ENCODE results near the gene COL4A1. TPM values are rescaled to one million over a fixed set of nuclear protein-coding genes. Genes with fewer than 3 reads are reported as not detected.

COL4A1 gene
- total and polyA plus RNA-seq, 2 of the 13 experiments (the other 11 are each of a cell fraction or from before 2014, with no cell fraction given) = not detected

GRCh38 chr13:110317496-110318195 lies 10.7 kb upstream of the COL4A1 start:
- in situ Hi-C loops (cut with HindIII; ENCODE audit: extremely low pct_ligation_motif_present, low pct_unique_long_range_greater_than_20kb) = no loop called here

More at GRCh38 chr13:110317496-110318195, 10.7 kb upstream of the COL4A1 start:
- no peaks in the 10 kb centered on the region for H3K9me3 ChIP-seq (ENCODE audit: low read length)
- no peak overlapping the region for H3K4me3 ChIP-seq (replicated peaks in 1 of 3; ENCODE audit: insufficient read depth in 1 of 3, low read depth in 2 of 3, low read length in 3 of 3)
- FAIRE-seq (no peak), ATAC-seq (no peak), DNase-seq (ENCODE audit: low spot score) (no peak)
- H3K4me2 ChIP-seq (ENCODE audit: low read depth, low read length) = no peak overlapping the region
- H4K20me1 ChIP-seq (ENCODE audit: insufficient read depth, low read length) = no peaks in the 10 kb centered on the region
- TF ChIP-seq ZNF850 (CRISPR knock-in tag; conservative IDR thresholded peaks at IDR 0.05) = no peak
- no peak for TF ChIP-seq FOXK2 (IDR thresholded peaks at IDR 0.05)
- TF ChIP-seq ZNF788 (CRISPR knock-in tag; IDR thresholded peaks at IDR 0.05; ENCODE audit: borderline replicate concordance) = no peak
- no peak for TF ChIP-seq SKIL (CRISPR knock-in tag; IDR thresholded peaks at IDR 0.05; ENCODE audit: borderline replicate concordance)
- TF ChIP-seq ZNF350 (CRISPR knock-in tag; IDR thresholded peaks at IDR 0.05; ENCODE audit: borderline replicate concordance, low read depth) = no peak
- no peak for TF ChIP-seq CHD4 (IDR thresholded peaks at IDR 0.05; ENCODE audit: borderline replicate concordance, low read length)
- TF ChIP-seq PRDM10 (CRISPR knock-in tag; IDR thresholded peaks at IDR 0.05; ENCODE audit: low read depth) = no peak
- TF ChIP-seq STAT5B (CRISPR knock-in tag; IDR thresholded peaks at IDR 0.05) = no peak
- TF ChIP-seq CHCHD3 (CRISPR knock-in tag; IDR thresholded peaks at IDR 0.05) = no peak
- TF ChIP-seq TEAD2 (CRISPR knock-in tag; IDR thresholded peaks at IDR 0.05) = no peak
- TF ChIP-seq TBP (CRISPR knock-in tag; IDR thresholded peaks at IDR 0.05) = no peak
- no peak for TF ChIP-seq FUBP1 (CRISPR knock-in tag; IDR thresholded peaks at IDR 0.05; ENCODE audit: borderline replicate concordance)
- no peak for TF ChIP-seq SP1 (IDR thresholded peaks at IDR 0.05)
- no peak for TF ChIP-seq SP1 (CRISPR knock-in tag; IDR thresholded peaks at IDR 0.05)
- no peak for TF ChIP-seq ZNF557 (CRISPR knock-in tag; IDR thresholded peaks at IDR 0.05)
- POLR2A ChIA-PET = no interaction called here
- H3K27ac ChIP-seq (ENCODE audit: extremely low read length, insufficient read depth, low read length) = no peak overlapping the region
- WGBS (ENCODE audit: low lambda C conversion rate) = 12% methylated on average over 12 of the region's 13 CpGs
- no peaks in the 10 kb centered on the region for H3K79me2 ChIP-seq (ENCODE audit: insufficient read depth, low read length)
- intact Hi-C loops (cut with micrococcal nuclease; ENCODE audit: unreplicated experiment) = no loop called here
- H3K9ac ChIP-seq (ENCODE audit: insufficient read depth, low read depth, low read length) = no peak overlapping the region
- H2AFZ ChIP-seq (ENCODE audit: low read length) = no peak overlapping the region
- no peaks in the 10 kb centered on the region for H3K36me3 ChIP-seq (replicated peaks in 1 of 2; ENCODE audit: control insufficient read depth in 1 of 2, insufficient read depth in 2 of 2, low read length in 2 of 2)
- BruUV-seq (replicated peaks) = no TSS peak
- CTCF ChIA-PET (ENCODE audit: low intra/inter-chr PET ratio, low total read pairs) = no interaction called here
- no peaks in the 10 kb centered on the region for H3K4me1 ChIP-seq (ENCODE audit: insufficient read depth, low read length)
- peaks cover 4 to 72% of the 10 kb centered on the region in 2 experiments; a peak in 4 of 5 replicates for H3K27me3 ChIP-seq (ENCODE audit: control insufficient read depth in 1 of 2, insufficient read depth in 2 of 2, low read length in 2 of 2)
